Measurements from ENCODE around the gene DHCR7. TPM values are rescaled to one million over a fixed set of nuclear protein-coding genes. Genes with fewer than 3 reads are reported as not detected.

DHCR7 gene
- total and polyA plus RNA-seq, 2 donors (not counting 1 experiment from before 2014, with no cell fraction given) = 6.9 to 15.3 TPM

- H3K27ac ChIP-seq (ENCODE audit: low read length in 2 of 2) = no peak overlapping the region
- H4K20me1 ChIP-seq (ENCODE audit: control insufficient read depth, insufficient read depth, low read length, poor library complexity, severe bottlenecking) = no peaks in the 10 kb centered on the region
- POLR2A ChIA-PET = no interaction called here
- Mint-ChIP-seq H3K9me3 (ENCODE audit: insufficient read depth) (no peaks in the 10 kb centered on the region), H3K27me3 (no peaks in the 10 kb centered on the region), H3K4me1 (no peaks in the 10 kb centered on the region), H3K27ac (no peak overlapping the region), H3K4me3 (no peak overlapping the region)
- 98% methylated on average over 18 of the region's 18 CpGs for WGBS (ENCODE audit: insufficient coverage)
- H3K9ac ChIP-seq (ENCODE audit: low read length) = no peak overlapping the region
- DNase-seq = no peak
- no peaks in the 10 kb centered on the region for H3K27me3 ChIP-seq (replicated peaks in 1 of 4; ENCODE audit: control extremely low read depth in 1 of 4, control insufficient read depth in 3 of 4, insufficient read depth in 4 of 4, low read length in 3 of 4)
- H2AFZ ChIP-seq (ENCODE audit: insufficient read depth, low read depth, low read length, poor library complexity, severe bottlenecking) = no peak overlapping the region
- intact Hi-C loops (cut with micrococcal nuclease) = no loop called here
- peaks cover 1 to 72% of the 10 kb centered on the region in 2 experiments for H3K36me3 ChIP-seq (replicated peaks in 1 of 2; ENCODE audit: control extremely low read depth in 1 of 2, control insufficient read depth in 1 of 2, extremely low read depth in 1 of 2, insufficient read depth in 2 of 2, low read length in 1 of 2)
- CTCF ChIA-PET = no interaction called here
- H3K4me3 ChIP-seq (ENCODE audit: control extremely low read depth in 1 of 5, extremely low read depth in 1 of 5, insufficient read depth in 1 of 5, low read depth in 2 of 5, low read length in 4 of 5) = no peak overlapping the region
- no peak overlapping the region for H3K4me2 ChIP-seq (replicated peaks; ENCODE audit: low read depth, low read length, poor library complexity, severe bottlenecking)
- TF ChIP-seq CTCF (IDR thresholded peaks at IDR 0.05) = no peak
- TF ChIP-seq EZH2 (IDR thresholded peaks at IDR 0.05; ENCODE audit: borderline replicate concordance, insufficient read depth, low read depth, low read length, poor library complexity, severe bottlenecking) = no peak
- H3K4me1 ChIP-seq (ENCODE audit: control insufficient read depth in 2 of 2, insufficient read depth in 2 of 2, low read length in 2 of 2) = no peaks in the 10 kb centered on the region
- no peaks in the 10 kb centered on the region for H3K79me2 ChIP-seq (ENCODE audit: control insufficient read depth, insufficient read depth, low read length)
- no peaks in the 10 kb centered on the region for H3K9me3 ChIP-seq (ENCODE audit: control extremely low read depth in 1 of 3, control insufficient read depth in 2 of 3, insufficient read depth in 1 of 3, low read length in 2 of 3)
- no peak for ATAC-seq (ENCODE audit: low read depth)
Measured at GRCh38 chr11:71485466-71485865, 37.3 kb upstream of the DHCR7 start.

DNA sequence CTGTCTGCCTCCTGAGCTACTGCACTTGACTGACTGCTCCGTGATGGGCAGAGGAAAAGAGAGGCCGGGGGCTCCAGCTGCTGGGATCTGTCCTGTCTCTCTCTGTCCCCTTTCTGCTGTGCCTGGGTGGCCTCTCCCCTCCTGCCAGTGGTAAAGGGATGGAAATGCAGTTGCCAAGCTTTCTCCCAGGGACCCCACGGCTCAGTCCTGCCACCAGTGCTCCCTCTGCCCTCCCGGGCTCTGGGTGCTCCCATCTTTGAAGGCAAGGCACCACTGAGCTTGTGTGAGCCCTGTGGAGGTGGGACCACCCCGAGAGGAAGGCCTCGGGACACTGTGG is 36.8 kb upstream of the DHCR7 start:
- peaks cover 1 to 73% of the 10 kb centered on the region in 2 experiments for H3K36me3 ChIP-seq (replicated peaks in 1 of 2; ENCODE audit: control extremely low read depth in 1 of 2, control insufficient read depth in 1 of 2, extremely low read depth in 1 of 2, insufficient read depth in 2 of 2, low read length in 1 of 2)
- intact Hi-C loops (cut with micrococcal nuclease) = no loop called here
- no peaks in the 10 kb centered on the region for H3K9me3 ChIP-seq (ENCODE audit: control extremely low read depth in 1 of 3, control insufficient read depth in 2 of 3, insufficient read depth in 1 of 3, low read length in 2 of 3)
- ATAC-seq (ENCODE audit: low read depth) (no peak), DNase-seq (no peak)
- H3K27ac ChIP-seq (ENCODE audit: low read length in 2 of 2) = no peak overlapping the region
- Mint-ChIP-seq H3K27me3 (no peaks in the 10 kb centered on the region), H3K27ac (no peak overlapping the region), H3K9me3 (ENCODE audit: insufficient read depth) (no peaks in the 10 kb centered on the region), H3K4me1 (no peaks in the 10 kb centered on the region), H3K4me3 (no peak overlapping the region)
- H4K20me1 ChIP-seq (ENCODE audit: control insufficient read depth, insufficient read depth, low read length, poor library complexity, severe bottlenecking) = no peaks in the 10 kb centered on the region
- H3K4me3 ChIP-seq (ENCODE audit: control extremely low read depth in 1 of 5, extremely low read depth in 1 of 5, insufficient read depth in 1 of 5, low read depth in 2 of 5, low read length in 4 of 5) = no peak overlapping the region
- TF ChIP-seq CTCF (IDR thresholded peaks at IDR 0.05) = no peak
- no peak for TF ChIP-seq EZH2 (IDR thresholded peaks at IDR 0.05; ENCODE audit: borderline replicate concordance, insufficient read depth, low read depth, low read length, poor library complexity, severe bottlenecking)
- H3K27me3 ChIP-seq (replicated peaks in 1 of 4; ENCODE audit: control extremely low read depth in 1 of 4, control insufficient read depth in 3 of 4, insufficient read depth in 4 of 4, low read length in 3 of 4) = no peaks in the 10 kb centered on the region
- H3K9ac ChIP-seq (ENCODE audit: low read length) = no peak overlapping the region
- WGBS (ENCODE audit: insufficient coverage) = 95% methylated on average over 6 of the region's 6 CpGs
- CTCF ChIA-PET = no interaction called here
- no peaks in the 10 kb centered on the region for H3K4me1 ChIP-seq (ENCODE audit: control insufficient read depth in 2 of 2, insufficient read depth in 2 of 2, low read length in 2 of 2)
- POLR2A ChIA-PET = no interaction called here
- H3K79me2 ChIP-seq (ENCODE audit: control insufficient read depth, insufficient read depth, low read length) = no peaks in the 10 kb centered on the region
- H2AFZ ChIP-seq (ENCODE audit: insufficient read depth, low read depth, low read length, poor library complexity, severe bottlenecking) = no peak overlapping the region
- no peak overlapping the region for H3K4me2 ChIP-seq (replicated peaks; ENCODE audit: low read depth, low read length, poor library complexity, severe bottlenecking)
